Activated T-helper 2 cell treated with anti-CD3 and anti-CD28 coated beads, Interferon-gamma antibody, Interleukin-2, Interleukin-4, amounts not matched to agents 10 μg/mL and 5 μg/mL and 100 μg/mL, durations not matched to agents 14 hours and 24 hours and 36 hours (primary cell): ENCODE results near the gene CLK4. TPM values are rescaled to one million over a fixed set of nuclear protein-coding genes. Genes with fewer than 3 reads are reported as not detected.

Source experiments
- total RNA-seq: library from RNA; stranded (reverse); gene quantifications from 2 replicates; pipeline ENCODE4 v1.2.3, GENCODE V29; 2022

CLK4 gene
- total RNA-seq, 1 donor from 2014 or later, result 21.9 TPM

Other genes starting within 250 kb of the CLK4 start
- gene COL23A1, start 36.7 kb downstream of the CLK4 start, total RNA-seq, result not detected in 2 replicates
- 8.1 and 8.4 TPM in 2 replicates for gene ZNF354A, start 103.6 kb upstream of the CLK4 start, total RNA-seq
- 13.8 and 16.4 TPM in 2 replicates for gene ZNF354B, start 232.9 kb upstream of the CLK4 start, total RNA-seq